Mucosa of descending colon (tissue), 3 donors: ENCODE data around the gene INTU. TPM values are rescaled to one million over a fixed set of nuclear protein-coding genes. Genes with fewer than 3 reads are reported as not detected.

Experiments
- ATAC-seq: fragments of 200-7000 bp; cut with Tn5 transposase; one replicate; pipeline ENCODE4 v1.9.1; 2020; ENCODE audit warnings: mild to moderate bottlenecking, moderate library complexity
- DNase-seq, 3 donors: peaks; one replicate each; pipeline ENCODE4 v3.0.0-alpha.2; 2020
- H3K36me3 ChIP-seq: fragments of 200-600 bp; one replicate; pipeline ENCODE4 v1.8.0; 2021; ENCODE audit warnings: low read depth, mild to moderate bottlenecking
- H3K4me1 ChIP-seq: fragments of 200-600 bp; one replicate; pipeline ENCODE4 v1.8.0; 2021; ENCODE audit warnings: low read depth, mild to moderate bottlenecking
- H3K4me3 ChIP-seq: fragments of 200-600 bp; one replicate; pipeline ENCODE4 v1.8.0; 2021; ENCODE audit warnings: mild to moderate bottlenecking
- H3K9me3 ChIP-seq: fragments of 200-600 bp; one replicate; pipeline ENCODE4 v1.8.0; 2021; ENCODE audit warnings: mild to moderate bottlenecking
- intact Hi-C, 2 donors: fragments of 100-400 bp; cut with DNase I in 1 of 2; cut with micrococcal nuclease in 1 of 2; formaldehyde crosslinking; loops; one replicate each; pipeline versions ENCODE4 v1.11.0 to v1.11.1; 2022; cut with DNase I, micrococcal nuclease
- total RNA-seq, 3 donors: library from RNA; stranded (reverse); fragmentation: NEBNext Ultra II Directional in 2 of 3; extraction: Animal tissue kit (Norgen Biotek cat#: 25700) in 2 of 3; gene quantifications; one replicate each; pipeline versions ENCODE4 v1.2.1 to v1.2.4, GENCODE V29; 2021 to 2023
- TF ChIP-seq, protein P1 (sequence below): fragments of 200-600 bp; IDR thresholded peaks from one replicate; pipeline ENCODE4 v1.8.0; 2022; ENCODE audit warnings: antibody characterized with exemption, mild to moderate bottlenecking
- donor health status: DM: no; HTN: no; CAD: no; lungs with moderate emphysema.
- donor health status: DM: no; HTN: no; CAD: no.
- donor health status: DM: no; HTN: yes; CAD: no.

INTU gene
- total RNA-seq, 3 donors from 2014 or later: 4.2 to 8.2 (median 5.8) TPM

DNA sequence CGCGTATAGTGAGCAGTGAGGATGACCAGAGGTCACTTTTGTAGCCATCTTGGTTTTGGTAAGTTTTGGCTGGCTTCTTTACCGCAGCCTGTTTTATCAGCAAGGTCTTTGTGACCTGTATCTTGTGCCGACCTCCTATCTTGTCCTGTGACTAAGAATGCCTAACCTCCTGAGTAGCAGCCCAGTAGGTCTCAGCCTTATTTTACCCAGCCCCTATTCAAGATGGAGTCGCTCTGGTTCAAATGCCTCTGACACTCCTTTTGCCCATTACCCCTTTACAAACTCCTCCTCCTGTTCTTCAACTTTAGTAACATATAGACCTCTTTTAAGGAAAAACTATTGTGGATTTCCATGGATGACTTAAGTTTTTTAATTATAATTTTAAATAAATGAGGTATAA, 2.6 kb upstream of the INTU start:
- intact Hi-C loops: no loop called here
- Histone ChIP-seq H3K4me1 (no peaks in the 10 kb centered on the region), H3K4me3 (no peak overlapping the region), H3K9me3 (no peaks in the 10 kb centered on the region), H3K36me3 (no peaks in the 10 kb centered on the region)
- DNase-seq: no peak
- TF ChIP-seq, protein P1, sequence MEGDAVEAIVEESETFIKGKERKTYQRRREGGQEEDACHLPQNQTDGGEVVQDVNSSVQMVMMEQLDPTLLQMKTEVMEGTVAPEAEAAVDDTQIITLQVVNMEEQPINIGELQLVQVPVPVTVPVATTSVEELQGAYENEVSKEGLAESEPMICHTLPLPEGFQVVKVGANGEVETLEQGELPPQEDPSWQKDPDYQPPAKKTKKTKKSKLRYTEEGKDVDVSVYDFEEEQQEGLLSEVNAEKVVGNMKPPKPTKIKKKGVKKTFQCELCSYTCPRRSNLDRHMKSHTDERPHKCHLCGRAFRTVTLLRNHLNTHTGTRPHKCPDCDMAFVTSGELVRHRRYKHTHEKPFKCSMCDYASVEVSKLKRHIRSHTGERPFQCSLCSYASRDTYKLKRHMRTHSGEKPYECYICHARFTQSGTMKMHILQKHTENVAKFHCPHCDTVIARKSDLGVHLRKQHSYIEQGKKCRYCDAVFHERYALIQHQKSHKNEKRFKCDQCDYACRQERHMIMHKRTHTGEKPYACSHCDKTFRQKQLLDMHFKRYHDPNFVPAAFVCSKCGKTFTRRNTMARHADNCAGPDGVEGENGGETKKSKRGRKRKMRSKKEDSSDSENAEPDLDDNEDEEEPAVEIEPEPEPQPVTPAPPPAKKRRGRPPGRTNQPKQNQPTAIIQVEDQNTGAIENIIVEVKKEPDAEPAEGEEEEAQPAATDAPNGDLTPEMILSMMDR: no peak
- ATAC-seq: no peak

GRCh38 chr4:127631420-127631819, 1.3 kb upstream of the INTU start:
- Histone ChIP-seq H3K9me3 (no peaks in the 10 kb centered on the region), H3K36me3 (no peaks in the 10 kb centered on the region), H3K4me1 (no peaks in the 10 kb centered on the region), H3K4me3 (no peak overlapping the region)
- TF ChIP-seq, protein P1: no peak
- ATAC-seq (no peak), DNase-seq (no peak)
- intact Hi-C loops: no loop called here

DNA sequence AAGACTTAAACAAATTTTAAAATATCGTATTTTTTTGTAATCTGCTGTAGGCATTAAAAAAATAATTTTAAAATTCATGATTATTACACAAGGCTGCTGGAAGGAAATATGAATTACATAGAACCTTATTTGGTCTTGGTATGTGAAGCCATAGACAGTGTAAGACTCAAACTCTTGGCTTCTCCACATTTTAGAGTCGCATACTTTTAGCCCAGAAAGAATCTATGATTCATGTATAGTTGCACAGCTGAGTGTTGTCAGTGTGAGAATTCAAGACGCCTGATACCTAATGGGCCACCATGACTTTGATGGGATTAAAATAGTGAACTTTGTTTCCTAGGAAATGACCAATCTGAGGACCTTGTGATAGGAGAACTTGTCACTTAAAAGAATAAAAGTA, 1.4 kb downstream of the INTU start:
- no peak for ATAC-seq
- intact Hi-C loops: no loop called here
- H3K9me3 ChIP-seq: no peaks in the 10 kb centered on the region

DNA sequence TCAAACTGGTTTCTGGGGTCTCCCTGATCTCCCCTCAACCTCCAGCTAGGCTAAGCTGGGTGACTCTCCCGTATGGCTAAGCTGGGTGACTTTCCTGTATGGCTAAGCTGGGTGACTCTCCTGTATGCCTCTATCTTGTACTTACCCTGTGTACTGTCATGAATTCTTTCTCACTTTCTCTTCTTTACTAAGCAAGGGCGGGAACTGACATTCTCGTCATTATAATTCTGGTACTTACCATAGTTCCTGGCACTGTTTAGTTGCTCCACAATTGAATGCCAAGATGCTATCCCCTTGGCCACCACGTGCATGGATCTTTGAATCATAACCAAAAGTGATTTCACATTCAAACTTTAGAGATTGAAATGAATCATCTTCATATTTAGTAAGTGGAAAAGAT, 8.8 kb downstream of the INTU start:
- DNase-seq (no peak), ATAC-seq (no peak)
- H3K4me3 ChIP-seq: no peak overlapping the region
- intact Hi-C loops: no loop called here
- no peaks in the 10 kb centered on the region for H3K36me3 ChIP-seq
- no peaks in the 10 kb centered on the region for H3K4me1 ChIP-seq
- H3K9me3 ChIP-seq: no peaks in the 10 kb centered on the region
- TF ChIP-seq, protein P1: no peak

More for the DNA sequence above, 1.4 kb downstream of the INTU start:
- TF ChIP-seq, protein P1: no peak
- no peak overlapping the region for H3K4me3 ChIP-seq
- H3K36me3 ChIP-seq: no peaks in the 10 kb centered on the region
- H3K4me1 ChIP-seq: no peaks in the 10 kb centered on the region
- no peak for DNase-seq

- TF ChIP-seq, protein P1: no peak
- DNase-seq: no peak
- ATAC-seq: no peak
- intact Hi-C loops: no loop called here
- no peaks in the 10 kb centered on the region for H3K9me3 ChIP-seq
- no peak overlapping the region for H3K4me3 ChIP-seq
- H3K4me1 ChIP-seq: no peaks in the 10 kb centered on the region
- no peaks in the 10 kb centered on the region for H3K36me3 ChIP-seq
These were observed 9.4 kb downstream of the INTU start for GRCh38 chr4:127642169-127642568.

- Histone ChIP-seq H3K4me3 (no peak overlapping the region), H3K9me3 (no peaks in the 10 kb centered on the region), H3K4me1 (no peaks in the 10 kb centered on the region), H3K36me3 (no peaks in the 10 kb centered on the region)
- intact Hi-C loops: no loop called here
- DNase-seq (no peak), ATAC-seq (no peak)
- TF ChIP-seq, protein P1: no peak
These were observed 11.0 kb downstream of the INTU start for GRCh38 chr4:127643791-127644190.
